Right lobe of liver (tissue), 4 donors: Measurements from ENCODE around the gene ZNF804A.

Experiments
- POLR2A ChIP-seq: fragments of 450-650 bp; IDR thresholded peaks from one replicate; pipeline ENCODE4 v1.6.1; 2017; ENCODE audit warnings: antibody characterized with exemption, mild to moderate bottlenecking
- TF ChIP-seq, protein P1 (sequence below), 4 donors: fragments of 200-600 bp in 3 of 4; fragments of 450-650 bp in 1 of 4; IDR thresholded peaks; one replicate each; pipeline versions ENCODE4 v1.5.1 to v1.8.0; 2016 to 2022; ENCODE audit warnings: antibody characterized with exemption in 4 of 4, mild to moderate bottlenecking in 2 of 4
- donor health status: DM: no; HTN: no; CAD: no.
- donor health status: DM: no; HTN: no; CAD: no.
- donor health status: DM: no; HTN: yes; CAD: no.

DNA sequence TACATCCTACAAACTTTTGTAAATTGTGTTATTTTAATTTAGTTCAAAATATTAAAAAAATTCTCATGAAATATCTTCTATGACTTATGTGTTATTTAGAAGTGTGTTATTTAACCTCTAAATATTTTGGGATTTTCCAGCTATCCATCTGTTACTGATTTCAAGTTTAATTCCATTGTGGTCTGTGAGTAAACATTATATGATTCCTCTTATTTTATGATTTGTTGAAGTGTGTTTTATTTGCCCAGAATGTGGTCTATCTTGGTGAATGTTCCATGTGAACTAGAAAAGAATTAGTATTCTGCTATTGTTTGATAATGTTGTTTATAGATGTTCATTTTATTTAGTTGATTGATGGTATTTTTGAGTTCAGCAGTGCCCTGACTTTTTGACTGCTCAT is 136.0 kb downstream of the ZNF804A start:
- TF ChIP-seq, protein P1, sequence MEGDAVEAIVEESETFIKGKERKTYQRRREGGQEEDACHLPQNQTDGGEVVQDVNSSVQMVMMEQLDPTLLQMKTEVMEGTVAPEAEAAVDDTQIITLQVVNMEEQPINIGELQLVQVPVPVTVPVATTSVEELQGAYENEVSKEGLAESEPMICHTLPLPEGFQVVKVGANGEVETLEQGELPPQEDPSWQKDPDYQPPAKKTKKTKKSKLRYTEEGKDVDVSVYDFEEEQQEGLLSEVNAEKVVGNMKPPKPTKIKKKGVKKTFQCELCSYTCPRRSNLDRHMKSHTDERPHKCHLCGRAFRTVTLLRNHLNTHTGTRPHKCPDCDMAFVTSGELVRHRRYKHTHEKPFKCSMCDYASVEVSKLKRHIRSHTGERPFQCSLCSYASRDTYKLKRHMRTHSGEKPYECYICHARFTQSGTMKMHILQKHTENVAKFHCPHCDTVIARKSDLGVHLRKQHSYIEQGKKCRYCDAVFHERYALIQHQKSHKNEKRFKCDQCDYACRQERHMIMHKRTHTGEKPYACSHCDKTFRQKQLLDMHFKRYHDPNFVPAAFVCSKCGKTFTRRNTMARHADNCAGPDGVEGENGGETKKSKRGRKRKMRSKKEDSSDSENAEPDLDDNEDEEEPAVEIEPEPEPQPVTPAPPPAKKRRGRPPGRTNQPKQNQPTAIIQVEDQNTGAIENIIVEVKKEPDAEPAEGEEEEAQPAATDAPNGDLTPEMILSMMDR (IDR thresholded peaks at IDR 0.05), result no peak
- TF ChIP-seq POLR2A, result no peak
